Lower leg skin (tissue), 3 donors: Measurements from ENCODE around the gene PRRC2C.

ENCODE experiments used
- POLR2A ChIP-seq, 2 donors: fragments of 450-650 bp; IDR thresholded peaks; one replicate each; pipeline ENCODE4 v1.6.1; 2016 to 2017; ENCODE audit warnings: antibody characterized with exemption in 2 of 2, mild to moderate bottlenecking in 1 of 2, moderate library complexity in 1 of 2
- TF ChIP-seq, protein P1 (sequence below), 3 donors: fragments of 450-650 bp; IDR thresholded peaks; one replicate each; pipeline ENCODE4 v1.5.1; 2016; ENCODE audit warnings: antibody characterized with exemption in 3 of 3, mild to moderate bottlenecking in 3 of 3, moderate library complexity in 2 of 3

DNA sequence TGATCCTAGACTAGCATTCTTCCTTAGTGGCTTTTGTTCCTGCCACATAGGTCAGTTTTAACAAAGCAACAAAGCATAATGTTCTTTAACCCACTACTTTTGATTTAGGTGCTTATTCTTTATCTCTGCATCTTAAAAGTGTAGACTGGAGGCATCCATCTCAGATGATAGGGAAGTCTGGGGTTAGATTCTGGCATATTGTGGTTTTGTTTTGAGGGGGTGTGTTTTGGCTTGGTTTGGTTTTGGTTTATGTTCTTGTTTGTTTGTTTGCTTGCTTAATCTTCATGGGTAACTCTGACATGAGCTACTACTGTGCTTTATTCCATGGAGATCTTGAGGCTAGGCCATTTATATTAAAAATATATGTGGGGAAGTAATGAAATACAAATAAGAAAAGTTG lies 96.4 kb downstream of the PRRC2C start:
- TF ChIP-seq, protein P1, sequence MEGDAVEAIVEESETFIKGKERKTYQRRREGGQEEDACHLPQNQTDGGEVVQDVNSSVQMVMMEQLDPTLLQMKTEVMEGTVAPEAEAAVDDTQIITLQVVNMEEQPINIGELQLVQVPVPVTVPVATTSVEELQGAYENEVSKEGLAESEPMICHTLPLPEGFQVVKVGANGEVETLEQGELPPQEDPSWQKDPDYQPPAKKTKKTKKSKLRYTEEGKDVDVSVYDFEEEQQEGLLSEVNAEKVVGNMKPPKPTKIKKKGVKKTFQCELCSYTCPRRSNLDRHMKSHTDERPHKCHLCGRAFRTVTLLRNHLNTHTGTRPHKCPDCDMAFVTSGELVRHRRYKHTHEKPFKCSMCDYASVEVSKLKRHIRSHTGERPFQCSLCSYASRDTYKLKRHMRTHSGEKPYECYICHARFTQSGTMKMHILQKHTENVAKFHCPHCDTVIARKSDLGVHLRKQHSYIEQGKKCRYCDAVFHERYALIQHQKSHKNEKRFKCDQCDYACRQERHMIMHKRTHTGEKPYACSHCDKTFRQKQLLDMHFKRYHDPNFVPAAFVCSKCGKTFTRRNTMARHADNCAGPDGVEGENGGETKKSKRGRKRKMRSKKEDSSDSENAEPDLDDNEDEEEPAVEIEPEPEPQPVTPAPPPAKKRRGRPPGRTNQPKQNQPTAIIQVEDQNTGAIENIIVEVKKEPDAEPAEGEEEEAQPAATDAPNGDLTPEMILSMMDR (IDR thresholded peaks at IDR 0.05), result no peak
- no peak for TF ChIP-seq POLR2A (IDR thresholded peaks at IDR 0.05)
